ENCODE results near the gene CDC42BPB.

DNA sequence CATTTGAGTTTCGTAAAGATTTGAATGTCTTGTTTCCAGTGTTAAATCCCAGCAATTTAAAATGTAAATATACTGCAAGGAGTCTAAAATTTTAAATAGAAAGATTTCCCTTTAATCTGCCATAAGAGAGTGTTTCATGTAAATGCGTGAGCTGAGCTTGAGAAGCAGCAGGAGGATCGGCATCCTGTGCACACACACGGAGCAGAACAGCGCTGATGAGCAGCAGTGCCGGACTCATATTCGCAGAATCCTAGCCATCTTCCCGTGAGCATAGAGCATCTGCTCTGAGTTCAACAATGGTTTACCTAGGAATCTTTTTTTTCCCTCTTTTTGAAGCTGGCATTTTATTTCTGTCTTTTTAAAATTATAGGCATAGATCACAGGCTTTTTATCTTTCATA, 164.7 kb downstream of the CDC42BPB start:
- TF ChIP-seq, protein P1, sequence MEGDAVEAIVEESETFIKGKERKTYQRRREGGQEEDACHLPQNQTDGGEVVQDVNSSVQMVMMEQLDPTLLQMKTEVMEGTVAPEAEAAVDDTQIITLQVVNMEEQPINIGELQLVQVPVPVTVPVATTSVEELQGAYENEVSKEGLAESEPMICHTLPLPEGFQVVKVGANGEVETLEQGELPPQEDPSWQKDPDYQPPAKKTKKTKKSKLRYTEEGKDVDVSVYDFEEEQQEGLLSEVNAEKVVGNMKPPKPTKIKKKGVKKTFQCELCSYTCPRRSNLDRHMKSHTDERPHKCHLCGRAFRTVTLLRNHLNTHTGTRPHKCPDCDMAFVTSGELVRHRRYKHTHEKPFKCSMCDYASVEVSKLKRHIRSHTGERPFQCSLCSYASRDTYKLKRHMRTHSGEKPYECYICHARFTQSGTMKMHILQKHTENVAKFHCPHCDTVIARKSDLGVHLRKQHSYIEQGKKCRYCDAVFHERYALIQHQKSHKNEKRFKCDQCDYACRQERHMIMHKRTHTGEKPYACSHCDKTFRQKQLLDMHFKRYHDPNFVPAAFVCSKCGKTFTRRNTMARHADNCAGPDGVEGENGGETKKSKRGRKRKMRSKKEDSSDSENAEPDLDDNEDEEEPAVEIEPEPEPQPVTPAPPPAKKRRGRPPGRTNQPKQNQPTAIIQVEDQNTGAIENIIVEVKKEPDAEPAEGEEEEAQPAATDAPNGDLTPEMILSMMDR (IDR thresholded peaks at IDR 0.05): no peak
- no peak for TF ChIP-seq POLR2A (IDR thresholded peaks at IDR 0.05)
